HepG2 (cell line): ENCODE measurements around the gene MRO. TPM values are rescaled to one million over a fixed set of nuclear protein-coding genes. Genes with fewer than 3 reads are reported as not detected.

Experiments used
- DNMT1 ChIP-seq: sonication (generic); formaldehyde crosslinking; IDR thresholded peaks from 2 replicates; pipeline ENCODE4 v1.5.1; 2020; ENCODE audit warnings: mild to moderate bottlenecking, missing genetic modification reagents
- GATA4 ChIP-seq: sonication (generic); IDR thresholded peaks from 2 replicates; pipeline ENCODE4 v1.6.1; 2016; ENCODE audit warnings: antibody characterized with exemption, low read depth, borderline replicate concordance
- HNF1A ChIP-seq, 2 experiments: sonication (generic) in 1 of 2; formaldehyde crosslinking in 1 of 2; IDR thresholded peaks; 2 replicates each; pipeline versions ENCODE4 v1.4.0 to v1.6.1; 2016 to 2020; ENCODE audit warnings: borderline replicate concordance in 1 of 2, low read depth in 1 of 2, mild to moderate bottlenecking in 1 of 2, missing genetic modification reagents in 1 of 2
- MAFF ChIP-seq: IDR thresholded peaks from 2 replicates; pipeline ENCODE4 v1.6.1; 2011; ENCODE audit warnings: low read depth, low read length, improper control_type of control experiment
- MAFK ChIP-seq, 2 experiments: IDR thresholded peaks in 1 of 2; conservative IDR thresholded peaks in 1 of 2; 2 replicates each; pipeline ENCODE4 v1.6.1; 2011; ENCODE audit warnings: improper control_type of control experiment in 2 of 2, low read length in 2 of 2
- MTA1 ChIP-seq: sonication (generic); formaldehyde crosslinking; IDR thresholded peaks from 2 replicates; pipeline ENCODE4 v1.4.0; 2020; ENCODE audit warnings: missing genetic modification reagents, mild to moderate bottlenecking, borderline replicate concordance
- NCOR1 ChIP-seq: fragments of 200-600 bp; sonication (generic); IDR thresholded peaks from 2 replicates; pipeline ENCODE4 v1.7.0; 2017; ENCODE audit warnings: antibody characterized with exemption, low read length, borderline replicate concordance
- PCBP1 ChIP-seq: fragments of 200-400 bp; formaldehyde crosslinking; IDR thresholded peaks from 2 replicates; pipeline ENCODE4 v1.6.1; 2017; ENCODE audit warnings: mild to moderate bottlenecking, low read depth, low read length, borderline replicate concordance
- PTBP1 ChIP-seq: fragments of 200-400 bp; formaldehyde crosslinking; IDR thresholded peaks from 2 replicates; pipeline ENCODE4 v1.6.1; 2018; ENCODE audit warnings: low read length, low read depth; ENCODE audit not compliant: poor library complexity, severe bottlenecking
- RFX1 ChIP-seq: fragments of 450-650 bp; IDR thresholded peaks from 2 replicates; pipeline ENCODE4 v1.6.1; 2017
- SYNCRIP ChIP-seq: fragments of 200-400 bp; formaldehyde crosslinking; IDR thresholded peaks from 2 replicates; pipeline ENCODE4 v1.6.1; 2018; ENCODE audit warnings: mild to moderate bottlenecking, low read depth, low read length; ENCODE audit not compliant: insufficient read depth
- TEAD3 ChIP-seq: optimal IDR thresholded peaks from 2 replicates; pipeline ENCODE3; 2016; ENCODE audit warnings: borderline replicate concordance
- THAP9 ChIP-seq: sonication (generic); formaldehyde crosslinking; IDR thresholded peaks from 2 replicates; pipeline ENCODE4; 2020; ENCODE audit warnings: missing genetic modification reagents, mild to moderate bottlenecking, borderline replicate concordance
- ZNF512 ChIP-seq: sonication (generic); formaldehyde crosslinking; IDR thresholded peaks from 2 replicates; pipeline ENCODE4 v1.4.0; 2020; ENCODE audit warnings: mild to moderate bottlenecking, missing genetic modification reagents
- ZNF670 ChIP-seq: sonication (generic); formaldehyde crosslinking; IDR thresholded peaks from 2 replicates; pipeline ENCODE4 v1.8.0; 2022; ENCODE audit warnings: mild to moderate bottlenecking, missing genetic modification reagents, borderline replicate concordance
- ZNF788 ChIP-seq: sonication (generic); formaldehyde crosslinking; IDR thresholded peaks from 2 replicates; pipeline ENCODE4 v1.5.0; 2020; ENCODE audit warnings: mild to moderate bottlenecking, missing genetic modification reagents, borderline replicate concordance
- ZNF800 ChIP-seq: sonication (generic); formaldehyde crosslinking; IDR thresholded peaks from 2 replicates; pipeline ENCODE4 v1.4.0; 2020; ENCODE audit warnings: missing genetic modification reagents
- ZNF841 ChIP-seq: sonication (generic); formaldehyde crosslinking; IDR thresholded peaks from 2 replicates; pipeline ENCODE4 v1.8.1; 2023; ENCODE audit warnings: missing genetic modification reagents, borderline replicate concordance
- polyA plus RNA-seq, 8 experiments: library from polyadenylated mRNA; depleted of rRNA in 3 of 8; stranded (reverse) in 7 of 8; unstranded in 1 of 8; fragments of >200 nt; fragmentation: Illumina TruSeq in 4 of 8; extraction: Trizol in 4 of 8; gene quantifications; 2 replicates each; pipeline versions ENCODE4 v1.2.1 to v1.2.3, GENCODE V29; 2011 to 2016; ENCODE audit warnings: low read depth in 4 of 8, missing spikeins in 1 of 8, mixed read lengths in 1 of 8; ENCODE audit not compliant: insufficient read depth in 1 of 8
- total RNA-seq, 5 experiments: library from RNA; depleted of rRNA; stranded (reverse); fragments of >200 nt; fragmentation: Illumina TruSeq; extraction: Trizol; gene quantifications; 2 replicates each; pipeline ENCODE4 v1.2.3, GENCODE V29; 2016; ENCODE audit warnings: low read depth in 1 of 5

MRO gene
- total and polyA plus RNA-seq, 2 of the 13 experiments (the other 11 are each of a cell fraction or from before 2014, with no cell fraction given) = not detected

GRCh38 chr18:50819728-50820378 lies at the start of gene MRO (continued):
- TF ChIP-seq HNF1A (IDR thresholded peaks at IDR 0.05; ENCODE audit: low read depth) = 0 out of 2 replicates have a peak, but pooled peaks have one; percentile 22
- TF ChIP-seq HNF1A (CRISPR knock-in tag; IDR thresholded peaks at IDR 0.05; ENCODE audit: borderline replicate concordance) = no peak
- no peak for TF ChIP-seq ZNF512 (CRISPR knock-in tag)
- no peak for TF ChIP-seq RFX1
- no peak for TF ChIP-seq DNMT1 (CRISPR knock-in tag)
- no peak for TF ChIP-seq MAFK (conservative IDR thresholded peaks at IDR 0.05 in 1 of 2, IDR thresholded peaks at IDR 0.05 in 1 of 2; ENCODE audit: low read length in 2 of 2)
- no peak for TF ChIP-seq PCBP1
- TF ChIP-seq ZNF788 = peak; percentile 55; the same call in 1 of the 2 replicates
- TF ChIP-seq ZNF670 = 0 out of 2 replicates have a peak, but pooled peaks have one; percentile 60
- no peak for TF ChIP-seq MAFF
- no peak for TF ChIP-seq GATA4
- no peak for TF ChIP-seq SYNCRIP
- TF ChIP-seq ZNF841 (CRISPR knock-in tag) = no peak
- no peak for TF ChIP-seq NCOR1
- peak; percentile 20; the same call in 1 of the 2 replicates for TF ChIP-seq THAP9 (CRISPR knock-in tag)
- TF ChIP-seq ZNF800 = no peak
- no peak for TF ChIP-seq MTA1 (CRISPR knock-in tag)
- no peak for TF ChIP-seq TEAD3 (CRISPR knock-in tag)
- TF ChIP-seq PTBP1 = no peak
